Smooth muscle cell (in vitro differentiated cells): ENCODE data around the gene SYTL3. TPM values are rescaled to one million over a fixed set of nuclear protein-coding genes. Genes with fewer than 3 reads are reported as not detected.

Experiments used
- DNase-seq: peaks from one replicate; lab custom pipeline; 2025; ENCODE audit not compliant: unreplicated experiment; lab: John Stamatoyannopoulos, UW
- H2AFZ ChIP-seq: fragments of 200-600 bp; sonication (generic); 2 replicates; pipeline ENCODE4 v1.6.0; 2016; ENCODE audit warnings: antibody characterized with exemption, low read depth, mild to moderate bottlenecking
- H3F3A ChIP-seq: fragments of 200-600 bp; sonication (generic); 2 replicates; pipeline ENCODE4 v1.6.0; 2017; ENCODE audit warnings: antibody characterized with exemption, low read depth
- H3K27ac ChIP-seq: fragments of 200-600 bp; sonication (generic); 2 replicates; pipeline ENCODE4 v1.5.1; 2016; ENCODE audit warnings: low read depth, mild to moderate bottlenecking
- H3K27me3 ChIP-seq: fragments of 200-600 bp; sonication (generic); 2 replicates; pipeline ENCODE4 v1.6.1; 2016; ENCODE audit warnings: low read depth, mild to moderate bottlenecking
- H3K36me3 ChIP-seq: fragments of 200-600 bp; sonication (generic); 2 replicates; pipeline ENCODE4 v1.5.1; 2016; ENCODE audit warnings: low read depth
- H3K4me1 ChIP-seq: fragments of 200-600 bp; sonication (generic); 2 replicates; pipeline ENCODE4 v1.5.1; 2016; ENCODE audit warnings: low read depth
- H3K4me2 ChIP-seq: fragments of 200-600 bp; sonication (generic); 2 replicates; pipeline ENCODE4 v1.6.0; 2016; ENCODE audit warnings: mild to moderate bottlenecking
- H3K4me3 ChIP-seq: fragments of 200-600 bp; sonication (generic); 2 replicates; pipeline ENCODE4 v1.5.1; 2016; ENCODE audit warnings: mild to moderate bottlenecking
- H3K79me2 ChIP-seq: fragments of 200-600 bp; sonication (generic); 2 replicates; pipeline ENCODE4 v1.6.0; 2016; ENCODE audit warnings: low read depth, mild to moderate bottlenecking
- H3K9ac ChIP-seq: fragments of 200-600 bp; sonication (generic); 2 replicates; pipeline ENCODE4 v1.6.0; 2016; ENCODE audit warnings: low read depth
- H3K9me3 ChIP-seq: fragments of 200-600 bp; sonication (generic); replicated peaks from 2 replicates; pipeline ENCODE4 v1.5.1; 2016; ENCODE audit warnings: low read depth
- H4K20me1 ChIP-seq: fragments of 200-600 bp; sonication (generic); 2 replicates; pipeline ENCODE4 v1.6.0; 2016; ENCODE audit warnings: low read depth
- WGBS: methylation state at CpG from one replicate; pipeline ENCODE4 v1.1.7; 2016; ENCODE audit warnings: low lambda C conversion rate; 5-methylcytosine and 5-hydroxymethylcytosine counted together
- polyA plus RNA-seq: library from polyadenylated mRNA; unstranded; fragments of >200 nt; fragmentation: Nextera tagmentation; extraction: Ambion mirVana; gene quantifications from 2 replicates; pipeline ENCODE4 v1.2.1, GENCODE V29; 2016
- total RNA-seq: library from RNA; depleted of rRNA; stranded (reverse); fragments of >200 nt; gene quantifications from 2 replicates; pipeline ENCODE4 v1.2.3, GENCODE V29; 2014
- TF ChIP-seq, protein P1 (sequence below): fragments of 200-600 bp; sonication (generic); IDR thresholded peaks from 2 replicates; pipeline ENCODE4 v1.5.1; 2017; ENCODE audit warnings: borderline replicate concordance, mild to moderate bottlenecking, antibody characterized with exemption; ENCODE audit not compliant: insufficient read depth, poor library complexity, severe bottlenecking

SYTL3 gene
- total and polyA plus RNA-seq, 2 experiments from 2014 or later = 0.13 to 1.2 TPM

DNA sequence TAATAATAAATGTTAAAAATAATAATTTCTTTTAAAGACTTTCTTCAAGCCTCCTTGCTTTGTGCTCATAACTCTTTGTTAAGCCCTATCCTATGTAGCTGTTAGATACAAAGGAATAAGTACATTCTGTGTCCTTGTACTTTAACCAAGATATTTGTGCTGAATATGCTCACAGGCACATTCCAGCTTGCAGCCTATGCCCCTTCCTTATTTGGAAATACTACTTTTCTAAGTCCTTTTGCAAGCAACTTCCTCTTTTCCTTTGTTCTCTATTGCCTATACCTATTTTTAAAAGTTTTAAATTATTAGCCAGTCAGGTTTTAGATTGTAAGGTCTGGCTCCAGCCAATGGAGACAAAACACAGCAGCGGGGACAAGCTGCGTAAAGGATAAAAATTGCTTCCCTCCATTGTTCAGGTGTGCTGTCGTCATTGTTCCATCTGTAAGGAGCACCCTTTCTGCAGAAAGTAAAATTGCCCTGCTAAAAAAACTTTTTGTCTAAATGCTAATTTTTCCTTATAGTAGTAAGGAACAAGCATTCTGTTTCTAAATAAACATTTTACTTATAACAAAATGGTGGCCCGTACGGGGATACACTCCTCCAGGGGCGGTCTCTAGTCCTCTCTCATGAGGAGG lies 80.2 kb downstream of the SYTL3 start:
- H2AFZ ChIP-seq = peak overlapping the region; percentile 94
- no peaks in the 10 kb centered on the region for H3K36me3 ChIP-seq
- no peaks in the 10 kb centered on the region for H4K20me1 ChIP-seq
- TF ChIP-seq, protein P1, sequence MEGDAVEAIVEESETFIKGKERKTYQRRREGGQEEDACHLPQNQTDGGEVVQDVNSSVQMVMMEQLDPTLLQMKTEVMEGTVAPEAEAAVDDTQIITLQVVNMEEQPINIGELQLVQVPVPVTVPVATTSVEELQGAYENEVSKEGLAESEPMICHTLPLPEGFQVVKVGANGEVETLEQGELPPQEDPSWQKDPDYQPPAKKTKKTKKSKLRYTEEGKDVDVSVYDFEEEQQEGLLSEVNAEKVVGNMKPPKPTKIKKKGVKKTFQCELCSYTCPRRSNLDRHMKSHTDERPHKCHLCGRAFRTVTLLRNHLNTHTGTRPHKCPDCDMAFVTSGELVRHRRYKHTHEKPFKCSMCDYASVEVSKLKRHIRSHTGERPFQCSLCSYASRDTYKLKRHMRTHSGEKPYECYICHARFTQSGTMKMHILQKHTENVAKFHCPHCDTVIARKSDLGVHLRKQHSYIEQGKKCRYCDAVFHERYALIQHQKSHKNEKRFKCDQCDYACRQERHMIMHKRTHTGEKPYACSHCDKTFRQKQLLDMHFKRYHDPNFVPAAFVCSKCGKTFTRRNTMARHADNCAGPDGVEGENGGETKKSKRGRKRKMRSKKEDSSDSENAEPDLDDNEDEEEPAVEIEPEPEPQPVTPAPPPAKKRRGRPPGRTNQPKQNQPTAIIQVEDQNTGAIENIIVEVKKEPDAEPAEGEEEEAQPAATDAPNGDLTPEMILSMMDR = no peak
- H3F3A ChIP-seq = peaks cover 12% of the 10 kb centered on the region
- no peak for DNase-seq
- H3K4me1 ChIP-seq = peaks cover 8% of the 10 kb centered on the region
- WGBS = 25% methylated on average over 6 of the region's 6 CpGs
- H3K9ac ChIP-seq = peak overlapping the region; percentile 53
- H3K4me2 ChIP-seq = peak overlapping the region; percentile 90
- peak overlapping the region; percentile 83 for H3K27ac ChIP-seq
- H3K4me3 ChIP-seq = peak overlapping the region; percentile 50
- H3K27me3 ChIP-seq = no peaks in the 10 kb centered on the region
- no peaks in the 10 kb centered on the region for H3K79me2 ChIP-seq
- no peaks in the 10 kb centered on the region for H3K9me3 ChIP-seq

DNA sequence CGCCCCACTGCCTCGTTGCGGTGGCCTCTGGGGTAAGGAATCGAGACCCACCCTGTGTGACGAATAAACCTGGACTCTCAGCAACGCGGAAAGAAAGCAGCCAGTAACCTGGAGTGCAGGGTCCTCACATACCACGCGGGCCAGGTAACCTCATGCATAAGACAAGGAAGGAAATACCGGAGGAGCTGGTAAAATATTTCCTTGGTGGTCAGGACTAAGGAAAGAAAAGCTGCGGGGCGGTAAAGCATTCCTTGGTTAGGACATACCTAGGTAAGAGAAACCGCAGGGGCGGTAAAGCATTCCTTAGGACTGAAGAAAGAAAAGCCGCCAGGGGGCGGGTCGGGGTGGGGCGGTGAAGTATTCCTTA lies 80.7 kb downstream of the SYTL3 start:
- Histone ChIP-seq H3K36me3 (no peaks in the 10 kb centered on the region), H4K20me1 (no peaks in the 10 kb centered on the region), H3K9me3 (no peaks in the 10 kb centered on the region), H3K27me3 (no peaks in the 10 kb centered on the region), H3K27ac (peak overlapping the region; percentile 83), H3K4me2 (peak overlapping the region; percentile 90), H3K79me2 (no peaks in the 10 kb centered on the region), H3K9ac (no peak overlapping the region), H3K4me3 (peak overlapping the region; percentile 50), H3F3A (peaks cover 12% of the 10 kb centered on the region), H2AFZ (peak overlapping the region; percentile 94), H3K4me1 (peaks cover 8% of the 10 kb centered on the region)
- WGBS = 11% methylated on average over 18 of the region's 18 CpGs
- no peak for DNase-seq
- TF ChIP-seq, protein P1 = peak; percentile 17

DNA sequence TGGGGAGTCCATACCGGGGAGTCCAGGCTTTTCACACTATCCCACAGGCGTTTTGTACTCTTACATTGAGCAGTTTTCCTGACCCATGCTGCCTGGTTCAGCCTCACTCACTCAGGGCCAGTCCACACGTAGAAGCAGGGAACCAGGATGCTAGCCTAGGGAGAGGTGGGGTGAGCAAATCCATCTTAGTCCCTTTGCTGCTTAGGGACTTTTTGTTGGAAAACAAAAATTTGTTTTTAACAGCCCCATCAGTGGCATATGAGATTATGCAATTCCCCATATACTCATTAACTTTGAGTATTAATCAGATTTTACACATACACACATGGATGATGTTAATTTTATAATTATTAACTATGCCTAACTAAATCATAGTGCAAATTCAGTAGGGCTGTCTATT lies 85.2 kb downstream of the SYTL3 start:
- Histone ChIP-seq H3K4me3 (no peak overlapping the region), H3F3A (peaks cover 6% of the 10 kb centered on the region), H3K4me2 (no peak overlapping the region), H2AFZ (no peak overlapping the region), H3K27ac (no peak overlapping the region), H3K9ac (no peak overlapping the region), H3K79me2 (no peaks in the 10 kb centered on the region), H3K27me3 (no peaks in the 10 kb centered on the region), H3K9me3 (no peaks in the 10 kb centered on the region), H3K4me1 (peaks cover 4% of the 10 kb centered on the region), H4K20me1 (no peaks in the 10 kb centered on the region), H3K36me3 (no peaks in the 10 kb centered on the region)
- DNase-seq = no peak
- WGBS = 71% methylated on average over 3 of the region's 3 CpGs
- TF ChIP-seq, protein P1 = no peak
